GM18868 (cell line): ENCODE measurements around the gene RIC8B.

Experiments used
- ATAC-seq: cut with Tn5 transposase; IDR thresholded peaks from one replicate; pipeline ENCODE4 v1.9.1; 2021; ENCODE audit warnings: mild to moderate bottlenecking, moderate library complexity; ENCODE audit not compliant: unreplicated experiment

The RIC8B gene

GRCh38 chr12:106801167-106801708, 26.8 kb downstream of the RIC8B start:
- no peak for ATAC-seq

- no peak for ATAC-seq
These were observed 27.5 kb downstream of the RIC8B start for GRCh38 chr12:106801830-106802533.

- no peak for ATAC-seq
These were observed 30.2 kb downstream of the RIC8B start for GRCh38 chr12:106804668-106805067.

- no peak for ATAC-seq
These were observed 40.2 kb downstream of the RIC8B start for GRCh38 chr12:106814714-106815113.

GRCh38 chr12:106815741-106816140, 41.3 kb downstream of the RIC8B start:
- ATAC-seq = no peak

- ATAC-seq = no peak
These were observed 41.7 kb downstream of the RIC8B start for GRCh38 chr12:106816231-106816630.

GRCh38 chr12:106819991-106820390, 45.5 kb downstream of the RIC8B start:
- ATAC-seq = no peak

- no peak for ATAC-seq
These were observed 57.2 kb downstream of the RIC8B start for GRCh38 chr12:106831699-106832098.

GRCh38 chr12:106837782-106838181, 63.3 kb downstream of the RIC8B start:
- no peak for ATAC-seq

GRCh38 chr12:106839333-106839732, 64.9 kb downstream of the RIC8B start:
- ATAC-seq = no peak

GRCh38 chr12:106840243-106840642, 65.8 kb downstream of the RIC8B start:
- no peak for ATAC-seq

- ATAC-seq = no peak
These were observed 67.2 kb downstream of the RIC8B start for GRCh38 chr12:106841510-106842302.

- no peak for ATAC-seq
These were observed 71.4 kb downstream of the RIC8B start for GRCh38 chr12:106845902-106846301.

GRCh38 chr12:106847861-106848260, 73.4 kb downstream of the RIC8B start:
- no peak for ATAC-seq

- ATAC-seq = no peak
These were observed 76.8 kb downstream of the RIC8B start for GRCh38 chr12:106851306-106851705.

- ATAC-seq = no peak
These were observed 80.2 kb downstream of the RIC8B start for GRCh38 chr12:106854723-106855122.

- no peak for ATAC-seq
These were observed 80.8 kb downstream of the RIC8B start for GRCh38 chr12:106855221-106855758.

- no peak for ATAC-seq
These were observed 87.8 kb downstream of the RIC8B start for GRCh38 chr12:106861984-106862916.

GRCh38 chr12:106863189-106863588, 88.7 kb downstream of the RIC8B start:
- no peak for ATAC-seq

GRCh38 chr12:106865683-106866082, 91.2 kb downstream of the RIC8B start:
- ATAC-seq = no peak
